Activated naive CD8-positive, alpha-beta T cell treated with anti-CD3 and anti-CD28 coated beads, Interleukin-2, amount 50 U/mL, for 24 hours (primary cell): ENCODE measurements around the gene KRTAP12-2.

Experiments
- ATAC-seq: fragments of 150-1000 bp; cut with Tn5 transposase; one replicate; pipeline ENCODE4 v1.10.0; 2021
- DNase-seq: peaks from one replicate; pipeline ENCODE4 v3.0.0; 2021
- H3K27ac Mint-ChIP-seq: one replicate; pipeline ENCODE4 v1.8.0; 2021; ENCODE audit warnings: mild to moderate bottlenecking, mixed read lengths
- H3K27me3 Mint-ChIP-seq: one replicate; pipeline ENCODE4 v1.8.0; 2021; ENCODE audit warnings: mixed read lengths
- H3K36me3 Mint-ChIP-seq: one replicate; pipeline ENCODE4 v1.8.0; 2021; ENCODE audit warnings: low read depth, mixed read lengths
- H3K4me1 Mint-ChIP-seq: one replicate; pipeline ENCODE4 v1.8.0; 2021; ENCODE audit warnings: mixed read lengths
- H3K4me3 Mint-ChIP-seq: one replicate; pipeline ENCODE4 v1.8.0; 2021; ENCODE audit warnings: mild to moderate bottlenecking, moderate library complexity, mixed read lengths
- H3K9me3 Mint-ChIP-seq: one replicate; pipeline ENCODE4 v1.8.0; 2021; ENCODE audit warnings: mixed read lengths

The KRTAP12-2 gene

DNA sequence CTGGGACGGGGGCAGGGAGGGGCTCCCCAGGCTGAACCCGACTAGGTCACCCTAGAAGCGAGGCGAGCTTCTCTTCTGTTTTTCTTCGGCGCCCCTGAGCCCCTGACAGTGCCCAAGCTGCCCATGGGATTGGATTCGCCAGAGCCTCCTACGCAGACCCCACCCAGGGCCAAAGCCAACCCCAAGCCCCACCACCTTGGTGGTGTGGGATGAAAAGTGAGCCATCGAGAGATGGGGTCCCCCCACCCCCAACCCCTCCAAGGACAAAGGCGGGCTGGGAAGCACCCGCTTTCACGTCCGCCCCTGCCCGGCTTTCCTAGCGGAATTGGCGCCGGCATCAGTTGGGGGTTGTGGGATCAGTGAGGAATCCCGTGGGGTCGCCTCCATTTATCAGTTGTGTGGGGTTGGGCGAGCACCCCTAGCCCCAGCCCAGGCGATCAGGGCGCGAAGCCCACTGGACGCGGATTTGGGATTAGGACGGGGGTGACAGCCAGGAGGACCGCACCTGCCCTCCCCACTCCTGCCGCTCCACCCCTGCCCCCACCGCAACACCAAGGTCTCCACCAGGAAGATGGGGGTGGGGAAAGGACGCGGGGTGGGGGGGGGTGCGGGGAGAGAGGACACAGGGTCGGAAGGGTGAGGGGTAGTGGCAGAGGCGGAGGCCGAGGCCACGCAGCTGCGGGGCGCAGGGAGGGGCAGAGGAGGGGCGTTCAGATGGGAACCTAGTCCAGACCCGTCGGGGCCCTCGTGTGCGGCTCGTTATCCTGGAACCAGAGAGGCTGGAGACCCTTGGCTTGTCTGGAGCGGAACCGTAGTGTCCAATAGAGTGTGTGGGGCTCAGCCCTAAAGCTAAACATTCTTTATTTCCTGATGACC lies 40.2 kb upstream of the KRTAP12-2 start:
- peaks cover 76% of the 10 kb centered on the region for H3K27me3 Mint-ChIP-seq
- H3K27ac Mint-ChIP-seq: no peak overlapping the region
- H3K4me3 Mint-ChIP-seq: no peak overlapping the region
- H3K36me3 Mint-ChIP-seq: peaks cover 7% of the 10 kb centered on the region
- H3K9me3 Mint-ChIP-seq: peaks cover 10% of the 10 kb centered on the region
- ATAC-seq (no peak), DNase-seq (no peak)
- H3K4me1 Mint-ChIP-seq: peaks cover 20% of the 10 kb centered on the region

DNA sequence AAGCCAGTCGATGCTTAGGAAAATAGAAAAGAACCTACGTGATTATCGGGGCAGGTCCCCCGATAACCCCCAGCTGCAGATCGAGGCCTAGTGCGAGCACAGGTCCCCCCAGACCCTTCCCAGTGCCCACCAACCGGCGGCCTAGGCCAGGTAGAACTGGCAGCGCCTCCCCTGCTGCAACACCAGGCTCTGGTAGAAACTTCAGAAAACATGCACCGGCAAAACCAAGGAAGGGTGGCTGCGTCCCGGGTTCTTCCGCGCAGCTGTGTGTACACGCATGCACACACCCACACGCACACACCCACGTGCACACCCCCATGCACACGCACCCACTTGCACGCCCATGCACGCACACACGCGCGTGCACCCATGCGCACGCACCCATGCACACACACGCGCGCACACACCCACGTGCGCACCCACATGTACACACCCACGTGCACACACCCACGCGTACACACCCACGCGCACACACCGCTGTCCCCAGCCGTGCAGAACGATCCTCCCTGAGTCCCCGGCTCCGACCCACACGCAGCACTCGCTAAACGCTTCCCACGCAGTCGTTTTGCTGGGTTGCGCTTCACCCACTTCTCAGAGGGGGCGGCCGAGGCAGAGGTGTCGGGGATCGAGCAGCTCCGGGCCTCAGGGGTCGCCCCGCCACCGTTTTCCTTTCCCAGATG lies 39.4 kb upstream of the KRTAP12-2 start:
- ATAC-seq (no peak), DNase-seq (no peak)
- H3K9me3 Mint-ChIP-seq: peaks cover 10% of the 10 kb centered on the region
- no peak overlapping the region for H3K4me3 Mint-ChIP-seq
- no peak overlapping the region for H3K27ac Mint-ChIP-seq
- H3K4me1 Mint-ChIP-seq: peaks cover 16% of the 10 kb centered on the region
- H3K27me3 Mint-ChIP-seq: peaks cover 76% of the 10 kb centered on the region
- H3K36me3 Mint-ChIP-seq: peaks cover 7% of the 10 kb centered on the region

DNA sequence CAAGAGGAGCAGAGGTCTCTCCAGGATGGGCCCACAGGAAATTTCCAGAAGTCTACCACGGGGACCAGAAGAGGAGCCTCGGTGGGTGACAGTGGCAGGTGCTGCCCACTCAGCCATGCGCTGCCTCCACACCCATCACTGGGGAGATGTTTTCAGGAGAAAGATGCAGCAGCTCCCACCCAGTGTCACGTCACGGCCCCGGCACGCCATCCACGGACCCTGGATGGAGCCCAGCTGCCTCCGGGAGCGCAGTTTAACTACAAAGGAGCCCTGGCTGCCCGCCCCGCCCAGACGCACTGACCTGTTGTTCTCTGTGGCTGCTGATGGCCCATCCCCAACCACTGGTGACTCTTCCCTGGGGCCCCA lies 37.9 kb upstream of the KRTAP12-2 start:
- H3K4me3 Mint-ChIP-seq: no peak overlapping the region
- H3K27ac Mint-ChIP-seq: no peak overlapping the region
- no peak for DNase-seq
- H3K4me1 Mint-ChIP-seq: peaks cover 6% of the 10 kb centered on the region
- H3K27me3 Mint-ChIP-seq: peaks cover 72% of the 10 kb centered on the region
- H3K9me3 Mint-ChIP-seq: peaks cover 10% of the 10 kb centered on the region
- peaks cover 7% of the 10 kb centered on the region for H3K36me3 Mint-ChIP-seq
- ATAC-seq: no peak

DNA sequence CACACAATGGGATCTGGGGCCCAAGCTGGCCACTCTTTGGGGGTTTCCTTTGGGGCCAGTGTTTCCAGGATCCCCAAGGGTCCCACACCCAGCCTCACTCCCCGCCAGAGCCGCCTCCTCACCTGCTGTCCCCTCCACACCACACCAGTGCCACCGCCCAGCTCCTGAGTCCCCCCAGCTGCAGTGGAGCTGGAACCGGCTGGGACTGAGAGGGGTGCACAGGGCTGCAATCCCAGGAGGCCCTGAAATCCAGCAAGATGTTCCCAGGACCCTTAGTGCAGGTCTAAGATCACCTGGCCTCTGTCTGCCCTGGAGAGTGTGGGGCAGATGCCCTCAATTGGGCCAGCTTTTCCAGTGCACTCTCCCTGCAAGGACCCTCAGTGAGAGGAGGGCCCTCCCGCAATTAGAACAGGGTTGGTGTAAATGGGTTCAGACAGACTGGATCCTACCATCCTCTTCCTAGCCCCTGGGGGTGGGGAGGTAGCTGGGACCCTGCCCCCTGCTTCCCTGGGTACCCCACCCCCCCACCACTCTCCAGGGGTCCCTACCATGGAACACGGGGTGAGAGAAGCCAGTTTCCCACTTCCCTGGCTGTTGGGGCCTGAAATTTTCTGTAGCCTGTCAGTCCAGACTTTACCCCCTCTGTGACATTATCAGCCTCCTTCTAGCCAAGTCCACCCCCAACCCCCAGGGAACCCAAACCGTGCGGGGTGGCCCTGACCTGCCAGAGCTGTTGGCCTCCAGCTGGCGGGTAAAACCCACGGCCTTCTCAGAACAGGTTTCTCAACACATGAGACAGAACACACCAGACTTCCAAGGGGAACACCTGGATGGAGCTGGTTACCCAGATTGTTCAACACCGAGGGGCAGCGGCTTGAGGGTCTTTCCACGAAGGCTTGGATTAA lies 37.3 kb upstream of the KRTAP12-2 start:
- no peak overlapping the region for H3K4me3 Mint-ChIP-seq
- peaks cover 10% of the 10 kb centered on the region for H3K9me3 Mint-ChIP-seq
- no peak for DNase-seq
- peaks cover 1% of the 10 kb centered on the region for H3K4me1 Mint-ChIP-seq
- no peak for ATAC-seq
- peaks cover 69% of the 10 kb centered on the region for H3K27me3 Mint-ChIP-seq
- H3K27ac Mint-ChIP-seq: no peak overlapping the region
- peaks cover 7% of the 10 kb centered on the region for H3K36me3 Mint-ChIP-seq

DNA sequence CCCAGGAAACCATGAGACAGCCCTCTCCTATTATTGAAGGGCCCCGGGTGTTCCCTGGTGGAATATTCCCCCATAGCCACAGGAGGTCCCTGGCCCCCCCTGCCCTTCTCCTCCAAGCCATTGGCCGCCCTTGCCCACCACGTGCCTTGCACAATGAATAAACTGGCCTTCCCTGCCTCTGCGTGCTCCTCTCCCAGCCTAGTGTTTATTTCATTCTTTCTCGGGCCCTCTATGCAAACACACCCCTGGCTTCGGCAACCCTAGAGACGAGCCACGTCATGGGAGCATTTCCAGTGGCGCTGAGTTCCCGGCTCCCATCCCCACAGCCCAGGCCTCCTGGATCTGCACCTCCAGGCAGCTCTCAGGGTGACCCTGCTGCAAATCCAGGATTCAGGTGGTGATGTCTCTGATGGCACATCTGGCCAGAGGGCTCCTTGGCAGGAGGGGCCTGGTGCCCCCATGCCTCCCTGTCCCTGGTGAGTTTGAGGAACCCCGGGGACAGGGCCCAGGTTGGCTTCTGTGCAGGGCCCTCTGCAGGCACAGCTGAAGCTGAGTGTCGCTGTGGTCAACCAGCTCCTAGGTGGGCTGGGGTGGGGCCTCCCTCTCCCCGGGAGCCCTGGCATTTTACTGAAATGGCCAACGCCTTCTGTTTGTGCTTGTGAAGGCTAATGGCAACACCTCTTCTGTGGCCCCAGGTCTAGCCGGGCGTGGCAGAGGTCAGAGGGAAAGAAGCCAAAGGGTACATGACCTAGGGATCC lies 36.4 kb upstream of the KRTAP12-2 start:
- Mint-ChIP-seq H3K27me3 (peaks cover 70% of the 10 kb centered on the region), H3K4me1 (peaks cover 1% of the 10 kb centered on the region), H3K9me3 (peaks cover 10% of the 10 kb centered on the region), H3K36me3 (peaks cover 7% of the 10 kb centered on the region), H3K4me3 (no peak overlapping the region), H3K27ac (no peak overlapping the region)
- no peak for ATAC-seq
- DNase-seq: no peak

DNA sequence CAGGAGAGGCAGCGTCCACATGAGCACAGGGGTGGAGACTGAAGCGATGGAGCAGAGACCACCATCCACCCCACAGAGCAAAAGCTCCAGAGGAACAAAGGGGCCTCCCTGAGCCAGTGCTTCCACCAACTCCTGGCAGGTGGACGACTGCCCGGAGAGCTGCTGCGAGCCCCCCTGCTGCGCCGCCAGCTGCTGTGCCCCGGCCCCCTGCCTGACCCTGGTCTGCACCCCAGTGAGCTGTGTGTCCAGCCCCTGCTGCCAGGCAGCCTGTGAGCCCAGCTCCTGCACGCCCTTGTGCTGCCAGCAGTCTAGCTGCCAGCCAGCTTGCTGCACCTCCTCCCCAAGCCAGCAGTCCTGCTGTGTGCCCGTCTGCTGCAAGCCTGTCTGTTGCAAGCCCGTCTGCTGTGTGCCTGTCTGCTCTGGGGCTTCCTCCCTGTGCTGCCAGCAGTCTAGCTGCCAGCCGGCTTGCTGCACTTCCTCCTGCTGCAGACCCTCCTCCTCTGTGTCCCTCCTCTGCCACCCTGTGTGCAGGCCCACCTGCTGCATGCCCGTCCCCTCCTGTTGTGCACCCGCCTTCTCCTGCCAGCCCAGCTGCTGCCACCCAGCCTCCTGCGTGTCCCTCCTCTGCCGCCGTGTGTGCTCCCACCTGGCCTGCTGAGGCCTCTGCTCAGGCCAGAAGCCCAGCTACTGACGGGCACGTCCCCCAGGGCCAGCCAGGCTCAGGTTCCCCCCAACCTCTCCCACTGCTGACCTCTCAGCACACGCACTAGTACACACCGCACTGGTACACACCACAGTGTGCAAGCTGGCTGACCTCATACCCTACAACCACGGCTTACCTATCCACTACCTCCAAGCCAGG lies 35.6 kb upstream of the KRTAP12-2 start:
- Mint-ChIP-seq H3K4me1 (no peaks in the 10 kb centered on the region), H3K27ac (no peak overlapping the region), H3K4me3 (no peak overlapping the region), H3K9me3 (peaks cover 10% of the 10 kb centered on the region), H3K36me3 (peaks cover 7% of the 10 kb centered on the region), H3K27me3 (peaks cover 71% of the 10 kb centered on the region)
- ATAC-seq (no peak), DNase-seq (no peak)

DNA sequence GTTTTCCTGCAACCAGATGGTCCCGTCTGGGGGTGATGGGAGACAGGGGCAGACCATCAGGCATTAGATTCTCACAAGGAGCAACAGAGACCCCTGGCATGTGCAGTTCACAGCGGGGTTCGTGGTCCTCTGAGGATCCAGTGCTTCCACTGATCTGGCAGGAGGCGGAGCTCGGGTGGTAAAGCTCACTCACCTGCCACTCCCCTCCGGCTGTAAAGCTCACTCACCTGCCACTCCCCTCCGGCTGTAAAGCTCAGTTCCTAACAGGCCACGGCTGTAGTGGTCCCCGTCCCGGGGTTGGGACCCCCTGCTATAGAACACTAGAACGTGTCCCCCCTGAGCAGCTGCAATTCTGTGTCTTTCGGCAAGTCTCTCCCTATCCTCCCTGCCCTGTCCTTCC lies 34.8 kb upstream of the KRTAP12-2 start:
- peaks cover 10% of the 10 kb centered on the region for H3K9me3 Mint-ChIP-seq
- ATAC-seq (no peak), DNase-seq (no peak)
- H3K27ac Mint-ChIP-seq: no peak overlapping the region
- no peaks in the 10 kb centered on the region for H3K4me1 Mint-ChIP-seq
- H3K27me3 Mint-ChIP-seq: peaks cover 72% of the 10 kb centered on the region
- no peak overlapping the region for H3K4me3 Mint-ChIP-seq
- peaks cover 7% of the 10 kb centered on the region for H3K36me3 Mint-ChIP-seq

DNA sequence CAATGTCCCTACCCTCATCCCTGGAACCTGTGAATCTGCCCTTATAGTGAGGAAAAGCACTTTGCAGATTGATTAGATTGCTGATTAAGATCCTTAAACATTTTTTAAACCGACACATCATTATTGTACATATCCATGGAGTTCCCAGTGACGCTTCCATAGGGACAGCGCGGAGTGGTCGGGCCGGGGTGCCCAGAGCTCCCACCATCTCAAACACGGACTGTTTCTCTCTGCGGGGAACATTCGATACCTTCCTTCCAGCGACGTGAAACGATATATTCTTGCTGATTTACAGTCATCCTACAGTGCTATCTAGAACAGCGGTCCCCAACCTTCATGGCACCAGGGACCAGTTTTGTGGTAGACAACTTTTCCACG lies 34.3 kb upstream of the KRTAP12-2 start:
- H3K4me3 Mint-ChIP-seq: no peak overlapping the region
- peaks cover 73% of the 10 kb centered on the region for H3K27me3 Mint-ChIP-seq
- H3K4me1 Mint-ChIP-seq: peaks cover 2% of the 10 kb centered on the region
- H3K9me3 Mint-ChIP-seq: peaks cover 10% of the 10 kb centered on the region
- DNase-seq: no peak
- H3K36me3 Mint-ChIP-seq: peaks cover 7% of the 10 kb centered on the region
- no peak overlapping the region for H3K27ac Mint-ChIP-seq
- no peak for ATAC-seq

DNA sequence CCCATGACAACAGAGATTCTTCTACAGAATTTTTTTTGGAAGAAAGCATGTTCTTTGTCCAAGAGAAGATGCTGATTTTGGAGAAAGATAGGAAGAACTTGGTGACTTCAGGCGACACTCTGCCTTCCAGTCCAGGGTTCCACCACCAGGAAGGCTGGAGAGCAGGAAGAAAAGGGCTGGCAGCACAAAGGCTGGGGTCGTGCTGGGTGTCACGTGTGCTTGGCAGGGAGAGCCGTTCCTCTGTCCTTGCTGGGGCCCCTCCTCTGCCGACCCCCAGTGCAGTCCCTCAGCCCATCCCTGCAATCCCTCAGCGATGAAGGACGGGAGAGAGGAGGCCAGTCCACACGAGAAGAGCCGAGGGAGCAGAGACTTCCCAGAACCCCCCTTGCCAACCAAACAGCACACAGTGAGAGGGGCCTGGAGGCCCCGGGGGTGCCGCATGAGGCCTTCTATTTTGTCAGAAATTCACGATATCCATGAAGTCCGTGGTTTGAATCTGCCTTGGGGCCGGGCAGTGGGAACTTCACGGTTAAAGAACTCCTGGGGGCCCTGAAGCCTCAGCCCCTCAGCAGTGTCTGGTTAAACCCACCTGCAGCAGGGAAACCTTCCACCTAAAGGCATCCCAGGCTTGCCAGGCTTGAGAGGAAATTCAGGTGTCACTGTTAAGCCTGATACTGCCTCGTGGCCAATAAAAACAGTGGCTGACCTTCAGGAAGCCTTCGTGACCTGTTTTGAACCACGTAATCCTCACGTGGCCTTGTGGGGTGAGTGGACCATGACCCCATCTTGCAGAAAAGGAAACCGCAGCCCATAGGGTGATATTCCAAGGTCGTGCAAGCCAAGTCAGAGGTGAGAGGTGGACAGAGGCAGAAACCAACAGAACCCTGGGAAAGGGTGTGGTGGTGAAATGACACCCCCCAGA lies 33.6 kb upstream of the KRTAP12-2 start:
- ATAC-seq (no peak), DNase-seq (no peak)
- no peak overlapping the region for H3K4me3 Mint-ChIP-seq
- H3K4me1 Mint-ChIP-seq: peaks cover 2% of the 10 kb centered on the region
- peaks cover 5% of the 10 kb centered on the region for H3K9me3 Mint-ChIP-seq
- no peak overlapping the region for H3K27ac Mint-ChIP-seq
- H3K27me3 Mint-ChIP-seq: peaks cover 70% of the 10 kb centered on the region
- peaks cover 2% of the 10 kb centered on the region for H3K36me3 Mint-ChIP-seq

DNA sequence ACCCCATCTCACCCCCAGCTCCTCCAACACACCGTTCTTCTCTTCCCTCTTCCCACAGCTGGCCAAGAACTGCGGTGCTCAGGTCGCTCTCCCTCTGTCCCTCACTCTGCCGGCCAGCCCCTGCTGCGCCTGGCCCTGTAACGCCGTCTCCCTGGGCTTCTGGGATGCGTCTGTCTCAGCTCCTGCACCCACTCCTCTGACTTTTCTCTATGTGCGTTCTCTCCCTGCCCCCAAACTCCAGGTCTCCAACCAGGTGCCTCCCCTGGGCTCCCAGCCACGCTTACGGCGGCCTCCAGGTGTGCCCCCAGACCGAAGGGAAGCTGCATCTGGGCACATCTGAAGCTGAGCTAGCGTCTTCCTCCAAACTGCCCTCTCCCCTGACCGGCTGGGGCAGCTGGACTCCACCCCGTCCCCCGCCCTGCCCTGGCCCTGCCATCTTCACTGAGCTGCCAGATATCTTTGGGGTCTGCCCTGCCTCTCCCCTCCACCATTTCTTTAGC lies 32.8 kb upstream of the KRTAP12-2 start:
- DNase-seq (no peak), ATAC-seq (no peak)
- H3K4me3 Mint-ChIP-seq: no peak overlapping the region
- H3K4me1 Mint-ChIP-seq: peaks cover 3% of the 10 kb centered on the region
- H3K9me3 Mint-ChIP-seq: no peaks in the 10 kb centered on the region
- H3K36me3 Mint-ChIP-seq: no peaks in the 10 kb centered on the region
- peaks cover 62% of the 10 kb centered on the region for H3K27me3 Mint-ChIP-seq
- no peak overlapping the region for H3K27ac Mint-ChIP-seq

DNA sequence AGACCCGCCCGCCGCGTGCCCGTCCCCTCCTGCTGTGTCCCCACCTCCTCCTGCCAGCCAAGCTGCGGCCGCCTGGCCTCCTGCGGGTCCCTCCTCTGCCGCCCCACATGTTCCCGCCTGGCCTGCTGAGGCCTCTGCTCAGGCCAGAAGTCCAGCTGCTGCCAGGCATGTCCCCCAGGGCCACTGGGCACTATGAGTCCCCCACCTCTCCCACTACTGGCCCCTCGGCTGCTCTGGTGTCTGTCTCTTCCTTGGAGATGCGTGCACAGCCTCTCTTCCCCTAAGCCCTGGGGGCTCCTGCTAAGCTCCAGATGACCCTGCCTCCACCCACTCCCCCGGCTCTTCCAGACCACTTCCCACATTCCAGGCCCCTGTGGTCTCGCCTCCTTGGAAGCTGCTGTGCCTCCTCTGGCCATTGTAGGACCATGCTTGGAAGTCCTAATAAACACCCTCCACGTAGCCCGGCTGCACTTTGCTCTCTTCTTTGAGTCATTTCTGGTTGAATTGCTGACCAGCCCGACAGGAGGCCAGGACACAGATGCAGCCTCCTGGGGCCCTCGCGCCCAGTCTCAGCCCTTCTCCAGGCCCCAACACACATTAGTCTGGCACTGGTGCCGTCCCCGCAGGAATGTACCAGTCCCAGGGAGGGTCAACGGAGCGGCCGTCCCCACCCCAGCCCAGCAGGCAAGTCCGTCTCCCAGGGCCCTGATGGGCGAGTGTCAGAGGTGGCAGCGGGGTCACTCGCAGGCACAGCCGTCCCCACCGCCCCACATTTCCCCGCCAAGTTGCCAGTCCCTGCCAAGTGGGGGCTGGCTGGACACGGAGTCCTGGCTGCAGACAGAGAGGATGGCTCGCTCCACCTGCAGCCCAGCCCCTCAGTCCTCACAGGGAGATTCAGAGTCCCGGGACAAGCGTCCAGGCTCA lies 31.3 kb upstream of the KRTAP12-2 start:
- no peaks in the 10 kb centered on the region for H3K36me3 Mint-ChIP-seq
- no peak overlapping the region for H3K4me3 Mint-ChIP-seq
- peaks cover 4% of the 10 kb centered on the region for H3K9me3 Mint-ChIP-seq
- DNase-seq (no peak), ATAC-seq (no peak)
- peaks cover 7% of the 10 kb centered on the region for H3K4me1 Mint-ChIP-seq
- peaks cover 56% of the 10 kb centered on the region for H3K27me3 Mint-ChIP-seq
- no peak overlapping the region for H3K27ac Mint-ChIP-seq
